D341Med (cell line): ENCODE data around the gene QSOX1.
A peak's percentile ranks its signal among the peaks of the same experiment; 100 is the strongest.

ENCODE experiments used
- DNase-seq: peaks from one replicate; pipeline ENCODE4 v3.0.0; 2012; ENCODE audit warnings: low spot score

The QSOX1 gene

GRCh38 chr1:180170546-180171151 is 16.0 kb downstream of the QSOX1 start:
- DNase-seq = no peak

- no peak for DNase-seq
Observed at GRCh38 chr1:180171691-180172090, 17.0 kb downstream of the QSOX1 start.

- no peak for DNase-seq
Observed at GRCh38 chr1:180173451-180173850, 18.8 kb downstream of the QSOX1 start.

- DNase-seq = no peak
Observed at GRCh38 chr1:180173952-180174351, 19.3 kb downstream of the QSOX1 start.

GRCh38 chr1:180175291-180175690 is 20.6 kb downstream of the QSOX1 start:
- no peak for DNase-seq

- DNase-seq = no peak
Observed at GRCh38 chr1:180175806-180176205, 21.1 kb downstream of the QSOX1 start.

- no peak for DNase-seq
Observed at GRCh38 chr1:180176965-180177364, 22.3 kb downstream of the QSOX1 start.

- DNase-seq = no peak
Observed at GRCh38 chr1:180177931-180178330, 23.3 kb downstream of the QSOX1 start.

GRCh38 chr1:180178511-180179161 is 24.0 kb downstream of the QSOX1 start:
- DNase-seq = peak; percentile 89

- DNase-seq = no peak
Observed at GRCh38 chr1:180179162-180179957, 24.7 kb downstream of the QSOX1 start.

- DNase-seq = no peak
Observed at GRCh38 chr1:180181048-180181447, 26.4 kb downstream of the QSOX1 start.

- DNase-seq = no peak
Observed at GRCh38 chr1:180181996-180182642, 27.4 kb downstream of the QSOX1 start.

GRCh38 chr1:180182643-180183311 is 28.1 kb downstream of the QSOX1 start:
- DNase-seq = no peak

GRCh38 chr1:180183426-180183825 is 28.8 kb downstream of the QSOX1 start:
- no peak for DNase-seq

- no peak for DNase-seq
Observed at GRCh38 chr1:180184041-180184440, 29.4 kb downstream of the QSOX1 start.

GRCh38 chr1:180185281-180185680 is 30.6 kb downstream of the QSOX1 start:
- no peak for DNase-seq

GRCh38 chr1:180185971-180186645 is 31.4 kb downstream of the QSOX1 start:
- no peak for DNase-seq

- no peak for DNase-seq
Observed at GRCh38 chr1:180186831-180187230, 32.2 kb downstream of the QSOX1 start.

GRCh38 chr1:180187626-180188025 is 33.0 kb downstream of the QSOX1 start:
- no peak for DNase-seq

GRCh38 chr1:180188091-180188506 is 33.4 kb downstream of the QSOX1 start:
- DNase-seq = peak; percentile 87

GRCh38 chr1:180188684-180189175 is 34.1 kb downstream of the QSOX1 start:
- peak; percentile 79 for DNase-seq
